Measurements from ENCODE around the gene SMPD2. TPM values are rescaled to one million over a fixed set of nuclear protein-coding genes. Genes with fewer than 3 reads are reported as not detected.

Gene SMPD2
- total RNA-seq, 3 donors from 2014 or later: 8.5 to 26.2 (median 12.1) TPM

DNA sequence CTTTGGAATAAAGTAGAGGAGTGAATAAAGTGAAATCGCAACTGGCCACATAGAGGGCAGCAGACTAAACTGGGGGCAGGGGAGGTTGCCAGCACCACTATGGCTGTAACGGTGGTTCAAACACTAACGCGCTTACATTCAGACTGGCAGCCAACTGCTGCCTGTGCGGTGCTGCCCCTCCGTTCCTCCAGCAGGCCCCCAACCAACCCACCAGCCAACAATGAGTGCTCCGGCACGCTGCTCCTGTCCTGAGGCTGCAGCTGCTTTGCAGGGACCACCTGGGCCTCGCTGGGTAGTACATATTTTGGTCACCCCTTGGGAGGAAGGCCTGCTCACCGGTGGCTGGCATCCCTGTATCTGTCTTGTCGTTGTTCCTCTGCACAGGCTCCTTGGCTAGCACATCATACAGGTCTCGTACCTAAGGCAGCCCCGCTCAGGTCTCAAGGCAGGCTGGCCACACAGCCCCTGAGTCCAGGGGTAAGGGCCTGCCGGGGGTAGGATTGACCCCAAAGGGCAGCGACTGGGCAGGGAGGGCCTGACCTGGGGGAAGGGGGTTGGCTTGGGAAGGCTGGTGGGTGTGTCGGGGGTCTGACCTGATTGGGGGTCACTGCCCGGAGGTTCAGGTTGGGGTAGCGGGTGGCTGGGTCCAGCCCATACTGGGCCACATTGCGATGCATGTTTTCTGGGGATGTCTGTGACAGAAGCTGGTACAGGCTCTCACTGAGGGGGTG lies 8.7 kb downstream of the SMPD2 start:
- H3K36me3 ChIP-seq: no peaks in the 10 kb centered on the region
- TF ChIP-seq, protein P1, sequence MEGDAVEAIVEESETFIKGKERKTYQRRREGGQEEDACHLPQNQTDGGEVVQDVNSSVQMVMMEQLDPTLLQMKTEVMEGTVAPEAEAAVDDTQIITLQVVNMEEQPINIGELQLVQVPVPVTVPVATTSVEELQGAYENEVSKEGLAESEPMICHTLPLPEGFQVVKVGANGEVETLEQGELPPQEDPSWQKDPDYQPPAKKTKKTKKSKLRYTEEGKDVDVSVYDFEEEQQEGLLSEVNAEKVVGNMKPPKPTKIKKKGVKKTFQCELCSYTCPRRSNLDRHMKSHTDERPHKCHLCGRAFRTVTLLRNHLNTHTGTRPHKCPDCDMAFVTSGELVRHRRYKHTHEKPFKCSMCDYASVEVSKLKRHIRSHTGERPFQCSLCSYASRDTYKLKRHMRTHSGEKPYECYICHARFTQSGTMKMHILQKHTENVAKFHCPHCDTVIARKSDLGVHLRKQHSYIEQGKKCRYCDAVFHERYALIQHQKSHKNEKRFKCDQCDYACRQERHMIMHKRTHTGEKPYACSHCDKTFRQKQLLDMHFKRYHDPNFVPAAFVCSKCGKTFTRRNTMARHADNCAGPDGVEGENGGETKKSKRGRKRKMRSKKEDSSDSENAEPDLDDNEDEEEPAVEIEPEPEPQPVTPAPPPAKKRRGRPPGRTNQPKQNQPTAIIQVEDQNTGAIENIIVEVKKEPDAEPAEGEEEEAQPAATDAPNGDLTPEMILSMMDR (IDR thresholded peaks at IDR 0.05): no peak
- no peak for TF ChIP-seq POLR2AphosphoS5 (IDR thresholded peaks at IDR 0.05)
- TF ChIP-seq POLR2A (IDR thresholded peaks at IDR 0.05): no peak
- no peak overlapping the region for H3K4me3 ChIP-seq
- no peak overlapping the region for H3K27ac ChIP-seq
- H3K27me3 ChIP-seq: no peaks in the 10 kb centered on the region
- DNase-seq (ENCODE audit: low spot score in 2 of 2): no peak
- no peaks in the 10 kb centered on the region for H3K9me3 ChIP-seq
- intact Hi-C loops (cut with DNase I; ENCODE audit: low total_unique reads): no loop called here
- no peaks in the 10 kb centered on the region for H3K4me1 ChIP-seq

DNA sequence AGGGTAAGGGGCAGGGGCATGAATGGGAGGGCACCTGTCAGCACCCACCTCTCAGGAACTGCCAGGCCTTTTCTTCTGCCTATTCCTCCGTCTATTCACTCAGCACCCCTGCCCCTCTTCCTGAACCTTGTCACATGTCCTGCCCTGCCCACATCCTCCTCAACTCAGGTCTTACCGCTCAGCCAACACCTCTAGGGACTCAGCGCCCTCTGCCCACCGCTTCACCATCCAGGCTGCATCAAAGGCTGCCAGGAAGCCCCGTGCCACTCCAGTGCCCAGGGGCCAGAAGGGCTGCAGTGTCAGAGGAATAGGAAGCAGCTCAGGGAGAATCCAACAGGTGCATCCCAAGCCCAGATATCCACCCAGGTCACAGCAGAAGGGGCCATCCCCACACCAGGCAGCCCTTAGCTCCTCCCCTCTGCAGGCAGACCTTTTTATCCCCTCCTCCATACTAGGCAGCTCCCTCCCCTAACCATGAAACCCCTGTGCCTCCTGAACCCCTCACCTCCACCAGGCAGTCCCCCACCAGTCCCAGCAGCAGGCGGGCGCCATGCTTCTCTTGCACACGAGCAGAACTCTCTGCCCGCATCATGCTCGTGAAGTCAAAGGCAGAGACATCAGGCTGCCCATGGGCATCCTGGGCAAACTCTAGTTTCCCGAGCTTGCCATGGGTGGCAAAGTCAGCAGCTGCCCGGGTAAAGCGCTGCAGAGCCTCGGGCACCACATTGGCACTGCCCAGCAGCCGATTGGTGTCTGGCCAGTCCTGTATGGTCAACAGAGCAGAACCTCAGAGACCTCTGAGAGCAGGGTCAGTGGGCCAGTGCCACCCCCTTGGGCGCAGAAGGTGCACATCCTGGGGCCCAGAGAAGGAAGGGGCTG lies 9.5 kb downstream of the SMPD2 start:
- TF ChIP-seq POLR2AphosphoS5 (IDR thresholded peaks at IDR 0.05) (no peak), POLR2A (IDR thresholded peaks at IDR 0.05) (no peak)
- TF ChIP-seq, protein P1 (IDR thresholded peaks at IDR 0.05): no peak
- Histone ChIP-seq H3K4me1 (no peaks in the 10 kb centered on the region), H3K36me3 (no peaks in the 10 kb centered on the region), H3K27me3 (no peaks in the 10 kb centered on the region), H3K4me3 (no peak overlapping the region), H3K9me3 (no peaks in the 10 kb centered on the region), H3K27ac (no peak overlapping the region)
- intact Hi-C loops (cut with DNase I; ENCODE audit: low total_unique reads): no loop called here
- no peak for DNase-seq (ENCODE audit: low spot score in 2 of 2)

DNA sequence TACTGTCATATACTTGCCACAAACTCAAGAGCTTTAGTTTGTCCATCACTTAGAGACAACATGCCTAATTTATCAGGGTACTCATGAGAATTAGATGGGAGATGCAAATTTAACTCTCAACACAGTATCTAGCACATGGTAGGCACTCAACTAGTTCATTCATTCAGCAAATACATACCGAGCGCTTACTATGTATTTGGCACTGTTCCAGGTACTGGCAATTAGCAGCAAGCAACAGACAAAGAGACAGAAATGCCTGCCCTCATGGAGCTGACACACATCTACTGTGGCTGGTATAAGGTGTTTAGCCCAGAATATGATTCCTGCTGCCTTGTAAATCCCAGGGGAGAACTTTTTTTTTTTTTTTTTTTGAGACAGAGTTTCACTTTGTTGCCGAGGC lies 10.3 kb downstream of the SMPD2 start:
- TF ChIP-seq POLR2A (IDR thresholded peaks at IDR 0.05) (no peak), POLR2AphosphoS5 (IDR thresholded peaks at IDR 0.05) (no peak)
- TF ChIP-seq, protein P1 (IDR thresholded peaks at IDR 0.05): no peak
- no peaks in the 10 kb centered on the region for H3K36me3 ChIP-seq
- no peak overlapping the region for H3K27ac ChIP-seq
- intact Hi-C loops (cut with DNase I; ENCODE audit: low total_unique reads): no loop called here
- no peaks in the 10 kb centered on the region for H3K27me3 ChIP-seq
- no peak for DNase-seq (ENCODE audit: low spot score in 2 of 2)
- no peaks in the 10 kb centered on the region for H3K4me1 ChIP-seq
- H3K4me3 ChIP-seq: no peak overlapping the region
- no peaks in the 10 kb centered on the region for H3K9me3 ChIP-seq

DNA sequence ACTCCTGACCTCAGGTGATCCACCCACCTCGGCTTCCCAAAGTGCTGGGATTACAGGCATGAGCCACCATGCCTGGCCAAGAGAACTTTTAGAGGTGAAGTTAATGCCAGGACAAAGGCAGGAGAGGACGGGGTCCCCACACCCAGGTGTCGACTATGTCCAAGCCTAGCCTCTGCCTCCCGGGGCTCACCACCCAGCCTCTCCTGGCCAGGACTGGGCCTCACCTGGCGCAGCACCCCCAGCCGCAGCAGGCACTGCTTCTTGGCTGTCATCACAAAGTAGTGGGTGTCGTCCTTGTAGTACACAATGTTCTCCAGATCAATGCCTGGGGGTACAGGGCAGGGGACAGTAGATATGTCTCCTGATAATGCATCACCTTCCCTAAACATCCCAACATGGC lies 10.9 kb downstream of the SMPD2 start:
- no peak for DNase-seq (ENCODE audit: low spot score in 2 of 2)
- no peaks in the 10 kb centered on the region for H3K36me3 ChIP-seq
- intact Hi-C loops (cut with DNase I; ENCODE audit: low total_unique reads): no loop called here

More for the DNA sequence above, 10.9 kb downstream of the SMPD2 start:
- Histone ChIP-seq H3K9me3 (no peaks in the 10 kb centered on the region), H3K27me3 (no peaks in the 10 kb centered on the region), H3K4me3 (no peak overlapping the region), H3K4me1 (no peaks in the 10 kb centered on the region), H3K27ac (no peak overlapping the region)
- TF ChIP-seq POLR2AphosphoS5 (IDR thresholded peaks at IDR 0.05) (no peak), POLR2A (IDR thresholded peaks at IDR 0.05) (no peak)
- TF ChIP-seq, protein P1 (IDR thresholded peaks at IDR 0.05): no peak
